Esophagus squamous epithelium (tissue), 4 donors: Measurements from ENCODE around the gene AMDHD1.

Experiments
- POLR2A ChIP-seq, 4 donors: fragments of 450-650 bp; IDR thresholded peaks; one replicate each; pipeline ENCODE4 v1.6.1; 2017; ENCODE audit warnings: antibody characterized with exemption in 4 of 4, mild to moderate bottlenecking in 4 of 4, moderate library complexity in 3 of 4
- TF ChIP-seq, protein P1 (sequence below), 6 experiments: fragments of 450-650 bp in 4 of 6; fragments of 200-600 bp in 2 of 6; sonication (generic) in 2 of 6; IDR thresholded peaks; one replicate each; pipeline ENCODE4 v1.5.1; 2016 to 2019; ENCODE audit warnings: antibody characterized with exemption in 6 of 6, mild to moderate bottlenecking in 4 of 6, moderate library complexity in 4 of 6

DNA sequence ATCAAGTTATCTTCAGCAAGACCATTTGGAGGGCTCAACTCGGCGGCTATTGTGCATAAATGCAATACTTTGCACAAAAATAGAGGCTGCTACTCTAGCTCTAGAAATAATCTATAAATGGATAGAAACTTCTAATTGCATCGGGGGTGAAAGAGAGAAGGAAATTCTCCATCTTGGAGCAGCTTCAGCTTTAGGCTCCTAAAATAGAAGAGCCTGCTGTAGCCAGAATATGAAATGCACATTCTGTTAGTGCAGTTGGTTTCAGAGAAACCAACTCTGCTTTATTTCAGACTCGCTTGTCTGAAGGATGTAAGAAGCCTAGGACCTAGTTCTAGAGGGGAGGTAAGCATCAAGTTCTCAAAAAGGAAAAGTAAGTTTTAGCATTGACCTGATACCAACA, 46.3 kb upstream of the AMDHD1 start:
- TF ChIP-seq, protein P1, sequence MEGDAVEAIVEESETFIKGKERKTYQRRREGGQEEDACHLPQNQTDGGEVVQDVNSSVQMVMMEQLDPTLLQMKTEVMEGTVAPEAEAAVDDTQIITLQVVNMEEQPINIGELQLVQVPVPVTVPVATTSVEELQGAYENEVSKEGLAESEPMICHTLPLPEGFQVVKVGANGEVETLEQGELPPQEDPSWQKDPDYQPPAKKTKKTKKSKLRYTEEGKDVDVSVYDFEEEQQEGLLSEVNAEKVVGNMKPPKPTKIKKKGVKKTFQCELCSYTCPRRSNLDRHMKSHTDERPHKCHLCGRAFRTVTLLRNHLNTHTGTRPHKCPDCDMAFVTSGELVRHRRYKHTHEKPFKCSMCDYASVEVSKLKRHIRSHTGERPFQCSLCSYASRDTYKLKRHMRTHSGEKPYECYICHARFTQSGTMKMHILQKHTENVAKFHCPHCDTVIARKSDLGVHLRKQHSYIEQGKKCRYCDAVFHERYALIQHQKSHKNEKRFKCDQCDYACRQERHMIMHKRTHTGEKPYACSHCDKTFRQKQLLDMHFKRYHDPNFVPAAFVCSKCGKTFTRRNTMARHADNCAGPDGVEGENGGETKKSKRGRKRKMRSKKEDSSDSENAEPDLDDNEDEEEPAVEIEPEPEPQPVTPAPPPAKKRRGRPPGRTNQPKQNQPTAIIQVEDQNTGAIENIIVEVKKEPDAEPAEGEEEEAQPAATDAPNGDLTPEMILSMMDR (IDR thresholded peaks at IDR 0.05): no peak
- TF ChIP-seq POLR2A (IDR thresholded peaks at IDR 0.05): no peak
